IMR-90 (cell line): Measurements from ENCODE around the gene HERC6. TPM values are rescaled to one million over a fixed set of nuclear protein-coding genes. Genes with fewer than 3 reads are reported as not detected.

Experiments used
- ATAC-seq: fragments of 200-7000 bp; cut with Tn5 transposase; 2 replicates; pipeline ENCODE4 v1.9.1; 2020; ENCODE audit warnings: low read depth, mild to moderate bottlenecking, moderate library complexity
- BruUV-seq: library from RNA; stranded (reverse); fragments of 400-500 nt; replicated peaks from 2 replicates; lab custom pipeline; 2021; lab: Mats Ljungman, UMichigan
- CTCF ChIA-PET: fragments of 300-600 bp; formaldehyde crosslinking; extraction: SDS; loops from one replicate; lab custom pipeline; 2021; ENCODE audit warnings: antibody characterized with exemption; lab: Yijun Ruan, JAX
- POLR2A ChIA-PET: fragments of 300-600 bp; sonication (Branson Sonifier 250); formaldehyde crosslinking; loops from one replicate; lab custom pipeline; 2022; ENCODE audit warnings: antibody characterized with exemption; ENCODE audit not compliant: unreplicated experiment; lab: Charles Lee
- DNase-seq: peaks from one replicate; pipeline ENCODE4 v3.0.0; 2013
- H2AFZ ChIP-seq: replicated peaks from 2 replicates; pipeline ENCODE3; 2013; ENCODE audit warnings: low read length, mild to moderate bottlenecking; ENCODE audit not compliant: poor library complexity
- H2AK5ac ChIP-seq: 2 replicates; pipeline ENCODE4 v1.6.1; 2013; ENCODE audit warnings: low read depth, low read length, inconsistent platforms
- H2AK9ac ChIP-seq: replicated peaks from 2 replicates; pipeline ENCODE3; 2013; ENCODE audit warnings: mild to moderate bottlenecking, low read depth, low read length, moderate library complexity; ENCODE audit not compliant: poor library complexity
- H2BK120ac ChIP-seq: 2 replicates; pipeline ENCODE4 v1.6.1; 2013; ENCODE audit warnings: low read depth, low read length, inconsistent platforms
- H2BK15ac ChIP-seq: 3 replicates; pipeline ENCODE4 v1.6.1; 2013; ENCODE audit warnings: low read depth, low read length, inconsistent platforms
- H2BK20ac ChIP-seq: 2 replicates; pipeline ENCODE4 v1.6.1; 2013; ENCODE audit warnings: low read depth, mild to moderate bottlenecking, inconsistent platforms, low read length, moderate library complexity
- H2BK5ac ChIP-seq: 2 replicates; pipeline ENCODE4 v1.6.1; 2013; ENCODE audit warnings: mild to moderate bottlenecking, low read depth, low read length, inconsistent platforms; ENCODE audit not compliant: poor library complexity, severe bottlenecking
- H3K14ac ChIP-seq: replicated peaks from 2 replicates; pipeline ENCODE4 v1.6.1; 2013; ENCODE audit warnings: low read depth, low read length, inconsistent platforms
- H3K18ac ChIP-seq: 2 replicates; pipeline ENCODE4 v1.6.1; 2013; ENCODE audit warnings: low read depth, low read length, control low read depth
- H3K23ac ChIP-seq: 2 replicates; pipeline ENCODE4 v1.6.1; 2013; ENCODE audit warnings: low read depth, low read length, inconsistent platforms
- H3K27ac ChIP-seq: 2 replicates; pipeline ENCODE4 v1.5.1; 2013; ENCODE audit warnings: mild to moderate bottlenecking, control low read depth, low read length; ENCODE audit not compliant: insufficient read depth
- H3K27me3 ChIP-seq: 2 replicates; pipeline ENCODE4 v1.6.1; 2013; ENCODE audit warnings: low read length; ENCODE audit not compliant: control insufficient read depth, insufficient read depth
- H3K36me3 ChIP-seq: 2 replicates; pipeline ENCODE4 v1.6.1; 2013; ENCODE audit warnings: low read length, mixed read lengths; ENCODE audit not compliant: control insufficient read depth, insufficient read depth
- H3K4ac ChIP-seq: 2 replicates; pipeline ENCODE4 v1.6.1; 2013; ENCODE audit warnings: low read depth, low read length, inconsistent platforms
- H3K4me1 ChIP-seq: 2 replicates; pipeline ENCODE4 v1.6.1; 2013; ENCODE audit warnings: low read length, mixed read lengths; ENCODE audit not compliant: control insufficient read depth, insufficient read depth
- H3K4me2 ChIP-seq: 2 replicates; pipeline ENCODE4 v1.6.1; 2013; ENCODE audit warnings: low read depth, mild to moderate bottlenecking, control low read depth, low read length, moderate library complexity
- H3K4me3 ChIP-seq: 2 replicates; pipeline ENCODE4 v1.5.1; 2013; ENCODE audit warnings: low read depth, mild to moderate bottlenecking, control low read depth, low read length, moderate library complexity; ENCODE audit not compliant: insufficient read depth
- H3K56ac ChIP-seq: 2 replicates; pipeline ENCODE4 v1.6.1; 2013; ENCODE audit warnings: low read length, inconsistent platforms; ENCODE audit not compliant: insufficient read depth; ENCODE audit errors: extremely low read depth
- H3K79me1 ChIP-seq, 2 experiments: 2 replicates each; pipeline ENCODE4 v1.6.1; 2013; ENCODE audit warnings: low read length in 2 of 2, inconsistent platforms in 1 of 2, low read depth in 1 of 2
- H3K9ac ChIP-seq: 2 replicates; pipeline ENCODE4 v1.6.1; 2013; ENCODE audit warnings: low read depth, low read length, control low read depth
- H3K9me1 ChIP-seq: 2 replicates; pipeline ENCODE4 v1.6.1; 2013; ENCODE audit warnings: low read length, inconsistent platforms; ENCODE audit not compliant: insufficient read depth
- H3K9me3 ChIP-seq: 2 replicates; pipeline ENCODE4 v1.6.1; 2013; ENCODE audit warnings: low read length; ENCODE audit not compliant: control insufficient read depth, insufficient read depth
- H4K20me1 ChIP-seq: 2 replicates; pipeline ENCODE4 v1.6.1; 2013; ENCODE audit warnings: low read length, inconsistent platforms; ENCODE audit not compliant: insufficient read depth
- H4K5ac ChIP-seq: 2 replicates; pipeline ENCODE4 v1.6.1; 2013; ENCODE audit warnings: mild to moderate bottlenecking, low read depth, low read length, control low read depth
- H4K8ac ChIP-seq, 2 experiments: 2 replicates each; pipeline ENCODE4 v1.6.1; 2013; ENCODE audit warnings: low read depth in 2 of 2, low read length in 2 of 2, control low read depth in 1 of 2, inconsistent platforms in 1 of 2
- H4K91ac ChIP-seq: 2 replicates; pipeline ENCODE4 v1.6.1; 2013; ENCODE audit warnings: low read depth, low read length, inconsistent platforms; ENCODE audit not compliant: insufficient read depth
- FOS ChIP-seq: fragments of 150-350 bp; IDR thresholded peaks from 2 replicates; pipeline ENCODE4 v1.6.1; 2016; ENCODE audit warnings: low read depth, low read length
- MAZ ChIP-seq: IDR thresholded peaks from 2 replicates; pipeline ENCODE4 v1.6.1; 2012; ENCODE audit warnings: low read depth, mild to moderate bottlenecking, low read length, improper control_type of control experiment, moderate library complexity, borderline replicate concordance
- WGBS, 2 experiments: methylation state at CpG; one replicate each; pipeline versions ENCODE4 v1.1.5 to v1.1.7; 2013; ENCODE audit warnings: missing lambda C conversion rate in 2 of 2; ENCODE audit not compliant: insufficient read length in 1 of 2; ENCODE audit errors: extremely low coverage in 2 of 2; 5-methylcytosine and 5-hydroxymethylcytosine counted together
- dilution Hi-C: fragments of 300-500 bp; cut with HindIII; formaldehyde crosslinking; loops from one replicate; pipeline ENCODE4 v1.14.3; 2018; ENCODE audit warnings: low sequenced_read_pairs; ENCODE audit not compliant: unreplicated experiment
- in situ Hi-C: fragments of 300-500 bp; cut with MboI; formaldehyde crosslinking; loops from 3 replicates; pipeline ENCODE4 v1.14.3; 2019; ENCODE audit warnings: low sequenced_read_pairs, inconsistent platforms, mixed read lengths
- intact Hi-C: fragments of 100-400 bp; cut with micrococcal nuclease; formaldehyde crosslinking; loops from 2 replicates; pipeline ENCODE4 v1.10.0; 2022
- polyA plus RNA-seq, 3 experiments: library from polyadenylated mRNA; depleted of rRNA; stranded (reverse); fragments of >200 nt; gene quantifications; 2 replicates each; pipeline ENCODE4 v1.2.3, GENCODE V29; 2012; ENCODE audit warnings: low replicate concordance in 1 of 3
- total RNA-seq: library from RNA; depleted of rRNA; stranded (reverse); fragments of >200 nt; gene quantifications from 2 replicates; pipeline ENCODE4 v1.2.3, GENCODE V29; 2012
- TF ChIP-seq, protein P1 (sequence below): conservative IDR thresholded peaks from 2 replicates; pipeline ENCODE4 v1.5.1; 2012; ENCODE audit warnings: mild to moderate bottlenecking, low read depth, low read length, improper control_type of control experiment
- TF ChIP-seq, protein P2 (sequence below): fragments of 150-350 bp; IDR thresholded peaks from 2 replicates; pipeline ENCODE4 v1.6.1; 2017; ENCODE audit warnings: mild to moderate bottlenecking, antibody characterized with exemption, low read length, low read depth
- TF ChIP-seq, protein P3 (sequence below): fragments of 150-350 bp; IDR thresholded peaks from 2 replicates; pipeline ENCODE4 v1.6.1; 2016; ENCODE audit warnings: low read depth, mild to moderate bottlenecking, low read length, moderate library complexity, borderline replicate concordance

The HERC6 gene
- total and polyA plus RNA-seq, 2 of the 4 experiments (the other 2 are of a cell fraction), result 0.53 to 1.6 TPM

DNA sequence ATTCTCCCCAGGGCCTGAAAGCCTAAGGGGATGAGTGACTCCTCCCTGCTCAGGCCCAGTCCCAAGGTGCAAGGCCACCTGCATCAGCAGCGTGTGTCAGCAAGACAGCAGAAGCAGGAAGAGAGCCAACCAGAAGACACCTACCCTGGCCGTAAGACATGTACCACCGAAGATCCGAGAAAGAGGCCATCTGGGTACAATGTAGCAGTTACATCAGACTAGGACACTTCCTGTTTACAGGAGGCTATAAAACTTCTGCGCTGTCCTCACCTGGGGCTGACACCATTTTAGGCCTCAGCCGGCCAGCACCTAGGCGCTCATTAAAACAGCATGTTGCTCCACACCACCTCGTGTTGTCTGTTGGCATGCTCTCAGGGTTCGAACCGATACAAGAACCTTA lies 19.1 kb upstream of the HERC6 start:
- H2BK5ac ChIP-seq, result no peak overlapping the region
- no peaks in the 10 kb centered on the region for H4K20me1 ChIP-seq
- no peak overlapping the region for H3K4me2 ChIP-seq
- no peak overlapping the region for H3K56ac ChIP-seq
- H2AFZ ChIP-seq, result no peak overlapping the region
- H3K36me3 ChIP-seq, result no peaks in the 10 kb centered on the region
- H3K27me3 ChIP-seq, result no peaks in the 10 kb centered on the region; the same call in 1 of the 2 replicates
- TF ChIP-seq, protein P1, sequence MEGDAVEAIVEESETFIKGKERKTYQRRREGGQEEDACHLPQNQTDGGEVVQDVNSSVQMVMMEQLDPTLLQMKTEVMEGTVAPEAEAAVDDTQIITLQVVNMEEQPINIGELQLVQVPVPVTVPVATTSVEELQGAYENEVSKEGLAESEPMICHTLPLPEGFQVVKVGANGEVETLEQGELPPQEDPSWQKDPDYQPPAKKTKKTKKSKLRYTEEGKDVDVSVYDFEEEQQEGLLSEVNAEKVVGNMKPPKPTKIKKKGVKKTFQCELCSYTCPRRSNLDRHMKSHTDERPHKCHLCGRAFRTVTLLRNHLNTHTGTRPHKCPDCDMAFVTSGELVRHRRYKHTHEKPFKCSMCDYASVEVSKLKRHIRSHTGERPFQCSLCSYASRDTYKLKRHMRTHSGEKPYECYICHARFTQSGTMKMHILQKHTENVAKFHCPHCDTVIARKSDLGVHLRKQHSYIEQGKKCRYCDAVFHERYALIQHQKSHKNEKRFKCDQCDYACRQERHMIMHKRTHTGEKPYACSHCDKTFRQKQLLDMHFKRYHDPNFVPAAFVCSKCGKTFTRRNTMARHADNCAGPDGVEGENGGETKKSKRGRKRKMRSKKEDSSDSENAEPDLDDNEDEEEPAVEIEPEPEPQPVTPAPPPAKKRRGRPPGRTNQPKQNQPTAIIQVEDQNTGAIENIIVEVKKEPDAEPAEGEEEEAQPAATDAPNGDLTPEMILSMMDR, result no peak
- TF ChIP-seq MAZ (no peak), FOS (no peak)
- TF ChIP-seq, protein P2, sequence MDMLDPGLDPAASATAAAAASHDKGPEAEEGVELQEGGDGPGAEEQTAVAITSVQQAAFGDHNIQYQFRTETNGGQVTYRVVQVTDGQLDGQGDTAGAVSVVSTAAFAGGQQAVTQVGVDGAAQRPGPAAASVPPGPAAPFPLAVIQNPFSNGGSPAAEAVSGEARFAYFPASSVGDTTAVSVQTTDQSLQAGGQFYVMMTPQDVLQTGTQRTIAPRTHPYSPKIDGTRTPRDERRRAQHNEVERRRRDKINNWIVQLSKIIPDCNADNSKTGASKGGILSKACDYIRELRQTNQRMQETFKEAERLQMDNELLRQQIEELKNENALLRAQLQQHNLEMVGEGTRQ, result no peak
- TF ChIP-seq, protein P3, sequence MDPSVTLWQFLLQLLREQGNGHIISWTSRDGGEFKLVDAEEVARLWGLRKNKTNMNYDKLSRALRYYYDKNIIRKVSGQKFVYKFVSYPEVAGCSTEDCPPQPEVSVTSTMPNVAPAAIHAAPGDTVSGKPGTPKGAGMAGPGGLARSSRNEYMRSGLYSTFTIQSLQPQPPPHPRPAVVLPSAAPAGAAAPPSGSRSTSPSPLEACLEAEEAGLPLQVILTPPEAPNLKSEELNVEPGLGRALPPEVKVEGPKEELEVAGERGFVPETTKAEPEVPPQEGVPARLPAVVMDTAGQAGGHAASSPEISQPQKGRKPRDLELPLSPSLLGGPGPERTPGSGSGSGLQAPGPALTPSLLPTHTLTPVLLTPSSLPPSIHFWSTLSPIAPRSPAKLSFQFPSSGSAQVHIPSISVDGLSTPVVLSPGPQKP, result no peak
- H3K9me1 ChIP-seq, result no peaks in the 10 kb centered on the region
- H4K5ac ChIP-seq, result no peak overlapping the region
- H3K14ac ChIP-seq, result no peak overlapping the region
- no peak overlapping the region for H3K27ac ChIP-seq
- no peak overlapping the region for H2AK5ac ChIP-seq
- H2BK15ac ChIP-seq, result no peak overlapping the region
- H3K9me3 ChIP-seq, result peaks cover 2% of the 10 kb centered on the region; the same call in 1 of the 2 replicates
- H2BK20ac ChIP-seq, result no peak overlapping the region
- WGBS, 2 experiments, result 90% methylated on average over 4 of the region's 10 CpGs; no CpG with 5 or more reads in 1 of the 2 experiments
- BruUV-seq, result no TSS peak
- dilution Hi-C loops (no loop called here), intact Hi-C loops (no loop called here), in situ Hi-C loops (no loop called here)
- no peak overlapping the region for H3K9ac ChIP-seq
- no peak overlapping the region for H2AK9ac ChIP-seq
- no peak overlapping the region for H3K18ac ChIP-seq
- H3K23ac ChIP-seq, result no peak overlapping the region
- H2BK120ac ChIP-seq, result no peak overlapping the region
- no peak overlapping the region for H4K91ac ChIP-seq
- ChIA-PET CTCF (no interaction called here), POLR2A (no interaction called here)
- ATAC-seq, result no peak
- H3K79me1 ChIP-seq, result no peaks in the 10 kb centered on the region
- no peak for DNase-seq
- no peaks in the 10 kb centered on the region for H3K4me1 ChIP-seq
- no peak overlapping the region for H4K8ac ChIP-seq
- no peak overlapping the region for H3K4me3 ChIP-seq
- no peak overlapping the region for H3K4ac ChIP-seq
